ENCODE data around the gene CAV2.

DNA sequence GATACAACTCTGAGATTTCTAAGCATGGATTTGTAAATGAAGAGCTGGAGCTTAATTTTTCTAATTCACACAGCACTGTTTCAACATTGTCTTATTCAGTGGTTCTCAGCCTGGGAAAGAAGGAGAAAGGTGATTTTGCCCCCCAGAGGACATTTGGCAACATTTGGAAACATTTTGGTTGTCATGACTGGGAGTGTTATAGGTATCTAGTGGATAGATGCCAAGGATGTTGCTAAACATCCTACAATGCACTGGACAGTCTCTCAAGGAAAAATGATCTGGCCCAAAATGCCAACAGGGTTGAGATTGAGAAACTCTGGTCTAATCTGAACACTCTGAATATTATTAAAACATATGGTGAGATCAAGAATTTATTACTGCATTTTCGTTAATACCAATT, 3.8 kb upstream of the CAV2 start:
- TF ChIP-seq, protein P1, sequence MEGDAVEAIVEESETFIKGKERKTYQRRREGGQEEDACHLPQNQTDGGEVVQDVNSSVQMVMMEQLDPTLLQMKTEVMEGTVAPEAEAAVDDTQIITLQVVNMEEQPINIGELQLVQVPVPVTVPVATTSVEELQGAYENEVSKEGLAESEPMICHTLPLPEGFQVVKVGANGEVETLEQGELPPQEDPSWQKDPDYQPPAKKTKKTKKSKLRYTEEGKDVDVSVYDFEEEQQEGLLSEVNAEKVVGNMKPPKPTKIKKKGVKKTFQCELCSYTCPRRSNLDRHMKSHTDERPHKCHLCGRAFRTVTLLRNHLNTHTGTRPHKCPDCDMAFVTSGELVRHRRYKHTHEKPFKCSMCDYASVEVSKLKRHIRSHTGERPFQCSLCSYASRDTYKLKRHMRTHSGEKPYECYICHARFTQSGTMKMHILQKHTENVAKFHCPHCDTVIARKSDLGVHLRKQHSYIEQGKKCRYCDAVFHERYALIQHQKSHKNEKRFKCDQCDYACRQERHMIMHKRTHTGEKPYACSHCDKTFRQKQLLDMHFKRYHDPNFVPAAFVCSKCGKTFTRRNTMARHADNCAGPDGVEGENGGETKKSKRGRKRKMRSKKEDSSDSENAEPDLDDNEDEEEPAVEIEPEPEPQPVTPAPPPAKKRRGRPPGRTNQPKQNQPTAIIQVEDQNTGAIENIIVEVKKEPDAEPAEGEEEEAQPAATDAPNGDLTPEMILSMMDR (IDR thresholded peaks at IDR 0.05; ENCODE audit: low read length) = no peak
- no peak for TF ChIP-seq EZH2 (IDR thresholded peaks at IDR 0.05; ENCODE audit: borderline replicate concordance, low read length)
